ENCODE results near the gene SLC16A11.

The SLC16A11 gene

GRCh38 chr17:7023576-7024401, 20.1 kb downstream of the SLC16A11 start:
- DNase-seq, result no peak

- DNase-seq, result no peak
These were observed 20.9 kb downstream of the SLC16A11 start, which contains the start of gene BCL6B for GRCh38 chr17:7022781-7023571. Gene BCL6B, plus strand, starts transcription at chr17:7023050. Its CDS starts 622 bp downstream, at chr17:7023672.

- DNase-seq, result no peak
These were observed 21.7 kb downstream of the SLC16A11 start for GRCh38 chr17:7021993-7022778.

GRCh38 chr17:7020894-7021664, 22.8 kb downstream of the SLC16A11 start:
- no peak for DNase-seq

- no peak for DNase-seq
These were observed 23.9 kb downstream of the SLC16A11 start for GRCh38 chr17:7019839-7020519.

GRCh38 chr17:7019367-7019766, 24.5 kb downstream of the SLC16A11 start:
- no peak for DNase-seq

- no peak for DNase-seq
These were observed 25.4 kb downstream of the SLC16A11 start for GRCh38 chr17:7018331-7018964.

- no peak for DNase-seq
These were observed 26.1 kb downstream of the SLC16A11 start for GRCh38 chr17:7017827-7018200.

GRCh38 chr17:7016886-7017826, 26.7 kb downstream of the SLC16A11 start:
- DNase-seq, result no peak

- no peak for DNase-seq
These were observed 27.5 kb downstream of the SLC16A11 start for GRCh38 chr17:7016418-7016817.

- DNase-seq, result no peak
These were observed 28.6 kb downstream of the SLC16A11 start for GRCh38 chr17:7014995-7015958.

GRCh38 chr17:7014261-7014994, 29.5 kb downstream of the SLC16A11 start:
- DNase-seq, result peak; percentile 76

GRCh38 chr17:7011942-7012254, 32.0 kb downstream of the SLC16A11 start:
- DNase-seq, result no peak

- no peak for DNase-seq
These were observed 32.5 kb downstream of the SLC16A11 start for GRCh38 chr17:7011415-7011814.

- no peak for DNase-seq
These were observed 33.4 kb downstream of the SLC16A11 start for GRCh38 chr17:7010523-7010922.

GRCh38 chr17:7007143-7007542, 36.7 kb downstream of the SLC16A11 start:
- DNase-seq, result no peak

GRCh38 chr17:7005716-7006115, 38.2 kb downstream of the SLC16A11 start:
- DNase-seq, result no peak
